Neural progenitor cell (in vitro differentiated cells): Measurements from ENCODE around the gene ZRANB3. TPM values are rescaled to one million over a fixed set of nuclear protein-coding genes. Genes with fewer than 3 reads are reported as not detected.
A peak's percentile ranks its signal among the peaks of the same experiment; 100 is the strongest.

Source experiments
- DNase-seq: peaks from one replicate; pipeline ENCODE4 v3.0.0-alpha.2; 2016; ENCODE audit warnings: low spot score
- H2AFZ ChIP-seq: fragments of 200-600 bp; sonication (generic); replicated peaks from 2 replicates; pipeline ENCODE4 v1.6.1; 2016; ENCODE audit warnings: antibody characterized with exemption
- H3F3A ChIP-seq: fragments of 200-600 bp; sonication (generic); 2 replicates; pipeline ENCODE4 v1.6.1; 2016; ENCODE audit warnings: antibody characterized with exemption, low read depth
- H3K27ac ChIP-seq: fragments of 200-600 bp; sonication (generic); 2 replicates; pipeline ENCODE4 v1.5.1; 2016; ENCODE audit warnings: mild to moderate bottlenecking
- H3K27me3 ChIP-seq: fragments of 200-600 bp; sonication (generic); 2 replicates; pipeline ENCODE4 v1.6.1; 2016; ENCODE audit warnings: mild to moderate bottlenecking, moderate library complexity
- H3K36me3 ChIP-seq: fragments of 200-600 bp; sonication (generic); 2 replicates; pipeline ENCODE4 v1.5.1; 2016
- H3K4me1 ChIP-seq: fragments of 200-600 bp; sonication (generic); 2 replicates; pipeline ENCODE4 v1.6.1; 2016; ENCODE audit warnings: mixed run types
- H3K4me2 ChIP-seq: fragments of 200-600 bp; sonication (generic); 2 replicates; pipeline ENCODE4 v1.6.1; 2016
- H3K4me3 ChIP-seq: fragments of 200-600 bp; sonication (generic); 2 replicates; pipeline ENCODE4 v1.5.1; 2016
- H3K79me2 ChIP-seq: fragments of 200-600 bp; sonication (generic); 2 replicates; pipeline ENCODE4 v1.6.1; 2016; ENCODE audit warnings: low read depth
- H3K9ac ChIP-seq: fragments of 200-600 bp; sonication (generic); 2 replicates; pipeline ENCODE4 v1.6.1; 2016
- H3K9me3 ChIP-seq: fragments of 200-600 bp; sonication (generic); 2 replicates; pipeline ENCODE4 v1.5.1; 2016; ENCODE audit warnings: low read depth
- H4K20me1 ChIP-seq: fragments of 200-600 bp; sonication (generic); 2 replicates; pipeline ENCODE4 v1.6.1; 2016; ENCODE audit warnings: low read depth
- H3K27ac Mint-ChIP-seq: 3 replicates; pipeline ENCODE4 v1.8.0; 2021; ENCODE audit warnings: mixed read lengths
- H3K27me3 Mint-ChIP-seq: 2 replicates; pipeline ENCODE4 v1.8.0; 2022; ENCODE audit warnings: low read depth, mild to moderate bottlenecking, inconsistent platforms, moderate library complexity, mixed read lengths; ENCODE audit not compliant: insufficient read depth
- H3K36me3 Mint-ChIP-seq: 3 replicates; pipeline ENCODE4 v1.8.0; 2021; ENCODE audit warnings: mixed read lengths
- H3K4me1 Mint-ChIP-seq: 3 replicates; pipeline ENCODE4 v1.8.0; 2021; ENCODE audit warnings: mixed read lengths
- H3K4me3 Mint-ChIP-seq: 3 replicates; pipeline ENCODE4 v1.8.0; 2021; ENCODE audit warnings: mild to moderate bottlenecking, moderate library complexity, mixed read lengths
- H3K9me3 Mint-ChIP-seq: 3 replicates; pipeline ENCODE4 v1.8.0; 2020; ENCODE audit warnings: mixed read lengths
- CTCF ChIP-seq: fragments of 200-600 bp; sonication (generic); IDR thresholded peaks from 2 replicates; pipeline ENCODE4 v1.5.1; 2017; ENCODE audit warnings: antibody characterized with exemption, mild to moderate bottlenecking
- EZH2 ChIP-seq: fragments of 200-600 bp; sonication (generic); IDR thresholded peaks from 2 replicates; pipeline ENCODE4 v1.6.1; 2017; ENCODE audit warnings: antibody characterized with exemption, mild to moderate bottlenecking, moderate library complexity
- EZH2phosphoT487 ChIP-seq: fragments of 200-600 bp; sonication (generic); IDR thresholded peaks from 2 replicates; pipeline ENCODE4 v1.6.1; 2017; ENCODE audit warnings: antibody characterized with exemption
- total RNA-seq: library from RNA; depleted of rRNA; stranded (reverse); fragments of >200 nt; gene quantifications from 2 replicates; pipeline ENCODE4 v1.2.3, GENCODE V29; 2015; ENCODE audit warnings: low replicate concordance

Gene ZRANB3
- total RNA-seq, 1 donor from 2014 or later, result 35.9 TPM

- peaks cover 24% of the 10 kb centered on the region for H3K36me3 ChIP-seq
- Mint-ChIP-seq H3K36me3 (peaks cover 33% of the 10 kb centered on the region), H3K27ac (no peak overlapping the region), H3K9me3 (no peaks in the 10 kb centered on the region), H3K4me1 (peaks cover 9% of the 10 kb centered on the region), H3K4me3 (no peak overlapping the region), H3K27me3 (no peaks in the 10 kb centered on the region)
- peak overlapping the region; percentile 75 for H3K27ac ChIP-seq
- H3K9ac ChIP-seq, result no peak overlapping the region
- H3K9me3 ChIP-seq, result no peaks in the 10 kb centered on the region
- H4K20me1 ChIP-seq, result no peaks in the 10 kb centered on the region
- H3K4me1 ChIP-seq, result peaks cover 19% of the 10 kb centered on the region
- DNase-seq, result peak; percentile 31
- no peak overlapping the region for H2AFZ ChIP-seq
- no peaks in the 10 kb centered on the region for H3K79me2 ChIP-seq
- TF ChIP-seq EZH2 (no peak), CTCF (no peak), EZH2phosphoT487 (no peak)
- peak overlapping the region; percentile 51 for H3K4me2 ChIP-seq
- peaks cover 10% of the 10 kb centered on the region for H3F3A ChIP-seq
- H3K4me3 ChIP-seq, result no peak overlapping the region
- H3K27me3 ChIP-seq, result no peaks in the 10 kb centered on the region
These were observed 380.3 kb downstream of the ZRANB3 start for GRCh38 chr2:135150725-135151124.

GRCh38 chr2:135149251-135149650, 381.8 kb downstream of the ZRANB3 start:
- Mint-ChIP-seq H3K36me3 (peaks cover 31% of the 10 kb centered on the region), H3K4me1 (peaks cover 9% of the 10 kb centered on the region), H3K4me3 (no peak overlapping the region), H3K27ac (no peak overlapping the region), H3K9me3 (no peaks in the 10 kb centered on the region), H3K27me3 (no peaks in the 10 kb centered on the region)
- no peak overlapping the region for H3K9ac ChIP-seq
- H3K4me2 ChIP-seq, result no peak overlapping the region
- no peaks in the 10 kb centered on the region for H3K9me3 ChIP-seq
- no peak overlapping the region for H3K4me3 ChIP-seq
- H3K79me2 ChIP-seq, result no peaks in the 10 kb centered on the region
- TF ChIP-seq EZH2phosphoT487 (no peak), CTCF (no peak), EZH2 (no peak)
- H2AFZ ChIP-seq, result no peak overlapping the region
- no peaks in the 10 kb centered on the region for H4K20me1 ChIP-seq
- no peaks in the 10 kb centered on the region for H3K27me3 ChIP-seq
- no peak overlapping the region for H3K27ac ChIP-seq
- H3K4me1 ChIP-seq, result peaks cover 19% of the 10 kb centered on the region
- peaks cover 13% of the 10 kb centered on the region for H3K36me3 ChIP-seq
- DNase-seq, result no peak
- H3F3A ChIP-seq, result peaks cover 10% of the 10 kb centered on the region

- H2AFZ ChIP-seq, result no peak overlapping the region
These were observed 386.7 kb downstream of the ZRANB3 start for GRCh38 chr2:135144343-135144742.

More at GRCh38 chr2:135144343-135144742, 386.7 kb downstream of the ZRANB3 start:
- Mint-ChIP-seq H3K36me3 (peaks cover 41% of the 10 kb centered on the region), H3K4me3 (no peak overlapping the region), H3K27ac (no peak overlapping the region), H3K9me3 (peaks cover 16% of the 10 kb centered on the region), H3K4me1 (no peaks in the 10 kb centered on the region), H3K27me3 (no peaks in the 10 kb centered on the region)
- H3F3A ChIP-seq, result no peaks in the 10 kb centered on the region
- H3K4me1 ChIP-seq, result no peaks in the 10 kb centered on the region
- no peak overlapping the region for H3K9ac ChIP-seq
- no peak overlapping the region for H3K27ac ChIP-seq
- no peak for DNase-seq
- H3K27me3 ChIP-seq, result no peaks in the 10 kb centered on the region
- H3K36me3 ChIP-seq, result peaks cover 16% of the 10 kb centered on the region
- no peak overlapping the region for H3K4me2 ChIP-seq
- no peaks in the 10 kb centered on the region for H3K79me2 ChIP-seq
- no peak for TF ChIP-seq EZH2phosphoT487
- no peak for TF ChIP-seq CTCF
- no peak for TF ChIP-seq EZH2
- H3K4me3 ChIP-seq, result no peak overlapping the region
- peaks cover 8% of the 10 kb centered on the region for H3K9me3 ChIP-seq
- H4K20me1 ChIP-seq, result no peaks in the 10 kb centered on the region
